Measurements from ENCODE around the gene PRPF6. TPM values are rescaled to one million over a fixed set of nuclear protein-coding genes. Genes with fewer than 3 reads are reported as not detected.

The PRPF6 gene
- total RNA-seq, 2 experiments from 2014 or later = 50.6 to 51.3 TPM

Small RNA genes within 50 kb of the gene (microRNA-seq; reads per million reads assigned to microRNA genes)
- gene MIR1914 (ENCODE audit: borderline microRNAs expressed, borderline replicate concordance) (not detected), gene MIR647 (ENCODE audit: borderline microRNAs expressed, borderline replicate concordance) (not detected), gene MIR6813 (ENCODE audit: borderline microRNAs expressed, borderline replicate concordance) (1.4 reads per million)

Other genes starting within 250 kb of the PRPF6 start
- 100 to 1,000 TPM; 149 to 165 TPM for gene LIME1, start 244.5 kb upstream of the PRPF6 start, total RNA-seq
- gene SLC2A4RG, start 241.4 kb upstream of the PRPF6 start, total RNA-seq = 100 to 1,000 TPM; 123 to 125 TPM
- under 1 TPM; 0.08 to 0.34 TPM for gene ZBTB46, start 149.9 kb upstream of the PRPF6 start, total RNA-seq
- gene ABHD16B, start 119.6 kb upstream of the PRPF6 start, total RNA-seq = not detected
- gene TPD52L2, start 115.9 kb upstream of the PRPF6 start, total RNA-seq = 10 to 100 TPM; 15.1 to 15.3 TPM
- 10 to 100 TPM; 21.4 to 22.5 TPM for gene DNAJC5, start 86.0 kb upstream of the PRPF6 start, total RNA-seq
- gene UCKL1, start 24.7 kb upstream of the PRPF6 start, total RNA-seq = 10 to 100 TPM; 41.3 to 46.1 TPM
- gene ZNF512B, start 11.2 kb upstream of the PRPF6 start, total RNA-seq = 10 to 100 TPM; 22.0 to 23.3 TPM
- 10 to 100 TPM; 12.0 to 12.1 TPM for gene SAMD10, start 1.5 kb upstream of the PRPF6 start, total RNA-seq
- 1 to 10 TPM; 6.1 to 6.4 TPM for gene C20orf204, start 55.0 kb downstream of the PRPF6 start, total RNA-seq
- gene SOX18, start 68.5 kb downstream of the PRPF6 start, total RNA-seq = not detected
- gene TCEA2, start 82.1 kb downstream of the PRPF6 start, total RNA-seq = 10 to 100 TPM; 28.4 to 29.9 TPM
- 10 to 100 TPM in 1 of 2 experiments, 1 to 10 TPM in 1; 9.7 to 14.8 TPM for gene RGS19, start 98.4 kb downstream of the PRPF6 start, total RNA-seq
- gene OPRL1, start 99.0 kb downstream of the PRPF6 start, total RNA-seq = 1 to 10 TPM; 1.0 to 1.2 TPM
- gene LKAAEAR1, start 103.3 kb downstream of the PRPF6 start, total RNA-seq = under 1 TPM; 0.30 to 0.39 TPM
- under 1 TPM; 0.38 to 0.47 TPM for gene NPBWR2, start 126.4 kb downstream of the PRPF6 start, total RNA-seq
- gene MYT1, start 183.3 kb downstream of the PRPF6 start, total RNA-seq = 1 to 10 TPM in 1 of 2 experiments, not detected in 1; 1.0 TPM